Omental fat pad (tissue), 4 donors: ENCODE measurements around the gene LGALS1. TPM values are rescaled to one million over a fixed set of nuclear protein-coding genes. Genes with fewer than 3 reads are reported as not detected.

Experiments
- ATAC-seq: fragments of 150-250 bp; one replicate; pipeline ENCODE4 v1.9.1; 2016; ENCODE audit warnings: mild to moderate bottlenecking, moderate library complexity; ENCODE audit not compliant: low FRiP score
- DNase-seq: peaks from one replicate; pipeline ENCODE4 v3.0.0-alpha.2; 2019; ENCODE audit warnings: low spot score
- total RNA-seq, 4 donors: library from RNA; depleted of rRNA; stranded (reverse); fragments of >200 nt; gene quantifications; one replicate each; pipeline ENCODE4 v1.1.0, GENCODE V29; 2016
- TF ChIP-seq, protein P1 (sequence below), 3 donors: fragments of 450-650 bp; IDR thresholded peaks; one replicate each; pipeline ENCODE4 v1.5.1; 2016 to 2017; ENCODE audit warnings: antibody characterized with exemption in 3 of 3, mild to moderate bottlenecking in 3 of 3, moderate library complexity in 2 of 3

LGALS1 gene
- total RNA-seq, 4 donors from 2014 or later = 1,558 to 2,934 (median 2,167) TPM

DNA sequence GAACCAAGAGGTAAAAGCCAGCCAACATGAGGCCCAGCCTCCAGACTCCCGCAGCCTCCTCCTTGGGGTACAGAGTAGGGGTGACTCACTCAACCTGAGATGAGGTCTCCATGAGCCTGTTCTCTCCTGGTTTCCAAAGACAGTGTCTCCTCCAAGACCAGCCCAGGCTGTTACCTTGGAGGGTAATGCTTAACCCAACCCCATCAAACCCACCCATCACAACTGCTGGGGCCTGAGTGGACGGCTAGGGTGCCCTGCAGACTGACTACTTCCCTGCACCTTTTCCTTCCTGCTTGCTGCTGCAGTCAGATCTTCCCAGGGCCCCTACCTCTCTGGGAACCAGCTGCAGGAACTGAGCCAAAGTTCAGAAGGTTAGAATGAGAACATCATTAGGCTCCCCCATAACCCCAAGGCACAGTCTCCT is 5.6 kb downstream of the LGALS1 start:
- TF ChIP-seq, protein P1, sequence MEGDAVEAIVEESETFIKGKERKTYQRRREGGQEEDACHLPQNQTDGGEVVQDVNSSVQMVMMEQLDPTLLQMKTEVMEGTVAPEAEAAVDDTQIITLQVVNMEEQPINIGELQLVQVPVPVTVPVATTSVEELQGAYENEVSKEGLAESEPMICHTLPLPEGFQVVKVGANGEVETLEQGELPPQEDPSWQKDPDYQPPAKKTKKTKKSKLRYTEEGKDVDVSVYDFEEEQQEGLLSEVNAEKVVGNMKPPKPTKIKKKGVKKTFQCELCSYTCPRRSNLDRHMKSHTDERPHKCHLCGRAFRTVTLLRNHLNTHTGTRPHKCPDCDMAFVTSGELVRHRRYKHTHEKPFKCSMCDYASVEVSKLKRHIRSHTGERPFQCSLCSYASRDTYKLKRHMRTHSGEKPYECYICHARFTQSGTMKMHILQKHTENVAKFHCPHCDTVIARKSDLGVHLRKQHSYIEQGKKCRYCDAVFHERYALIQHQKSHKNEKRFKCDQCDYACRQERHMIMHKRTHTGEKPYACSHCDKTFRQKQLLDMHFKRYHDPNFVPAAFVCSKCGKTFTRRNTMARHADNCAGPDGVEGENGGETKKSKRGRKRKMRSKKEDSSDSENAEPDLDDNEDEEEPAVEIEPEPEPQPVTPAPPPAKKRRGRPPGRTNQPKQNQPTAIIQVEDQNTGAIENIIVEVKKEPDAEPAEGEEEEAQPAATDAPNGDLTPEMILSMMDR (IDR thresholded peaks at IDR 0.05) = no peak
- DNase-seq (no peak), ATAC-seq (no peak)

DNA sequence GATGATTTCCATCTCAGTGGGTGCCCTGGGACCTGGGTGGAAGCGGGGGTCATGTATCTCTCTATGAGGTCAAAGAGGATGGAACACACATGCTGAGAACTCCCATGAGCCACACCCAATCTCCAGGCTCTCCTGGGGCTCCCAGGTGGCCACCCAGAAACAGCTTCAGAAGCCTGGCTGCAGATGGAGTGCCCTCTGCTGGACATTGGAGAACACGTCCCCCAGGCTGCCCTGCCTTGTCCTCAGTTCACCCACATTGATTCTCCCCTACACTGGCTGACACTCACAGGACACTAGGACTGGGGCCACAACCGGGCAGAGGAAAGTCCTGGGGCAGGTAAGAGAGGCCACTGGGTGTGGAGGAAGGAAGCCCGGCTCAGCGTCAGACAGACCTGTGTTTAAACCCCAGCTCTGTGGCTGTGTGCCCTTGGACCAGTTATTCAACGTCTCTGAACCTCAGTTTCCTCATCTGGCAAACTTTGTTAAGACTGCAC is 6.2 kb downstream of the LGALS1 start:
- no peak for DNase-seq
- ATAC-seq = peak; percentile 18
- TF ChIP-seq, protein P1 (IDR thresholded peaks at IDR 0.05) = peak in 1 of 3 donors; percentile 9

DNA sequence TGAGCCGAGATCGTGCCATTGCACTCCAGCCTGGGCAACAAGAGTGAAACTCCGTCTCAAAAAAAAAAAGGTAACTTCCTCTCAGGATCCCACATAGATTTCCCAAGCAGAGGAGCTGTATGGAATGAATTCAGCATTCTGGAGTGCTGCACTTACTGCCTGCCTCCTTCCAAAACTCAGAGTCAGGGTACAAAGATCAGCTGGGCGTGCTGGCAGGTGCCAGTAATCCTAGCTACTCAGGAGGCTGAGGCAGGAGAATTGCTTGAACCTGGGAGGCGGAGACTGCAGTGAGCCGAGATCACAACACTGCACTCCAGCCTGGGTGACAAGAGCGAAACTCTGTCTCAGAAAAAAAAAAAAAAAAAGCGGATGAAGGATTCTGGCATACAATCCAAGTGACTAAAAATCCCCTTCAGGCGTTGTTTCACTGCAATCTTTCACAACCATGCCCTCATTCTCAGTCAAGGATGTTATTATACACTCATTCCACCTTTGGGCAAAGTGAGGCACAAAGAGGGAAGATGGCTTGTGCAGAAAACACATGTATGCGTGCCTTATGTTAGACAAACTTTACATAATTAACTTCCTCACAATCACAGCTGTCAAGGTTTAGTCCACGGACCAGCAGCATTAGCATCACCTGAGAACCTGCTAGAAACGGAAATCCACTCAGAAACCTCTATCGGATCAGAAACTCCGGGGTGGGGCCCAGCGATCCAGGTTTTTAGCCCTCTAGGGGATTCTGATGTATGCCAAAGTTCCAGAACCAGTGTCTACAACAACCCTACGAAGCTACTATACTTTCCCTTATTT is 9.6 kb downstream of the LGALS1 start:
- DNase-seq = no peak
- TF ChIP-seq, protein P1 (IDR thresholded peaks at IDR 0.05) = no peak
- no peak for ATAC-seq

DNA sequence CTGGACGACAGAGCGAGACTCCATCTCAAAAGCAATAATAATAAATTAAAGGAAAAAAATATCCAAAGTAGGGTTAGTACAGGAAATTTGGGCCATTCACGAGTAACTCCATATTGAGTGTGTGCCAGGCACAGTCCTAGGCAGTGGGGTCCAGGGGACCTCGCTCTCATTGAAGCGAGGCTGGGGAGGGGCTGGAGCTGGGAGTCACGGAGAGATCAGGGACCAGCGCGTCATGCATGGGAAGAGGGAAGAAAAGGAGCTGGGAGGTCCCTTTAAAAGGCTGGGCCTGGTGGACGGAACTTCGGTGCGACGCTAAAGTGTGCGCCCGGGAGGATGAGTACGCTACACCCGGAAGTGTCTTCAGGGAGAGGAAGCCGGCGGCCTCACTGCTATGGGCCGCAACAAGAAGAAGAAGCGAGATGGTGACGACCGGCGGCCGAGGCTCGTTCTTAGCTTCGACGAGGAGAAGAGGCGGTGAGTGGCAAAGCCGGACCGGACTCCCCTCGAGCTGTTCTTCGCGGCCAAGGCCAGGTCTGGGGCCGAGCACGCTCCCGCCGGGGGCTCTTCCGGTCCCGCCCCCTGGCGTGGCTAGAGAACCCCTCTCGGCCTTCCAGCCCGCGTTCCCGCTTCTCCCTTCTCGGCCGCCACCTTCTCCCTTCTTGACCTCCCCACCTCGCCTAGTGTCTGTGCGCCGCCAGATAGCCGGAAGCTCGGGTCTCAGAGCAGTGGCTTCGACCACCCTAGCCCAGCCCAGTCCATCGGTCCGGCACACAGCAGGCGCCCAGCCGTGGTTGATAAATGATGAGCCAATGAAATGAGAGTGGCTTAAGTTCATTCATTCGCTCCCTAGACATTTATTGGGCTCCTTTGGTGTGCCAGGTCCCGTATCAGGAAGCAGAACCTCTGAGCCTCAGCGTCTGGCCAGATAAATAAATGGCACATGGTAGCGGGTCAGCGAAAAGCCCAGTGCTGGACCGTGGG is 10.9 kb downstream of the LGALS1 start, which contains the start of gene NOL12:
TSS of gene NOL12 (plus strand) at position 342 of the 981 bp plus-strand sequence. CDS start at position 392, 50 bp downstream.
- DNase-seq (peak; percentile 38), ATAC-seq (peak; percentile 69)
- TF ChIP-seq, protein P1 (IDR thresholded peaks at IDR 0.05) = no peak

DNA sequence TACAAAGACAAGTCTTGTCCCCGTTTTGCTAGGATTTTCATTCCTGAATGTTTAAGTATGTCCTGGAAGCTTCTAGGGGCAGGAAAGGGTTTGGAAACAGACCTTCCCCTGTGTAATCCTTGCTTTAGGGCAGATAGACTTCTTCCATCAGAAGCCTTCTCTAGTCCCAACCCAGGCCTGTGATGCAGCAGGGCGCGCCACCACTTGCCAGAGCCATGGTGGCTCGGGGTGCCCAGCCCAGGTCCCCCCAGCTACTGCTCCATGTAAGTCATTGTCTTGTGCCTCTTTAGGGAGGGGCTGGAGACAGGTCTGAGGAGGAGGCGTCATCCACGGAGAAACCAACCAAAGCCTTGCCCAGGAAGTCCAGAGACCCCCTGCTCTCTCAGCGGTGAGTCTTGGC is 15.0 kb downstream of the LGALS1 start:
- ATAC-seq = no peak

DNA sequence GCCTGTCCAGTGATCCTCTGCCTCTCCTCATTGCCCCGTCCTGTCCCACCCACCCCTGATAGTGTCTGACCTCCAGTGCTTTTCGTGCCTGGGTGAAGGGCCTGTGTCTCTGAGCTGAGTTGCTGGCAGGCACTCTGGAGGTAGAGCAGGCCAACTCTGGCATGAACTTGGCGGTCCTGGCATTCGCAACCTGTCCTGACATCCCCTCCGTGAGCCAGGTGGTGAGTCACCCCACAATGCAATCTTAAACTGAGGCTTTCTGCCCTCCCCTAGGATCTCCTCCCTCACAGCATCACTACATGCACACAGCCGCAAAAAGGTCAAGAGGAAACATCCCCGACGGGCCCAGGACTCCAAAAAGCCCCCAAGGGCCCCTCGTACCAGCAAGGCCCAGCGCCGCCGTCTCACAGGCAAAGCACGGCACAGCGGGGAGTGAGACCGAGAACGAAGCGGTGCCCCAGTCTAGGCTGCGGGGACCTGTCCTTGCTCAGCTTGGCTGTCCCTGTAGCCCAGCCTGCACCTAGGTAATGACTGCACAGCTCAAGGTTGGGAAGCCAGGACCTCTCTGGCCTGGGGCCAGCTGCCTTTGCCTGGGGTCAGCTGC is 15.6 kb downstream of the LGALS1 start:
- peak; percentile 88 for ATAC-seq
- no peak for DNase-seq
- TF ChIP-seq, protein P1 (IDR thresholded peaks at IDR 0.05) = no peak

More for the DNA sequence above, 15.0 kb downstream of the LGALS1 start:
- no peak for DNase-seq
- TF ChIP-seq, protein P1 (IDR thresholded peaks at IDR 0.05) = no peak
